Upper lobe of left lung (tissue), 4 donors: Measurements from ENCODE around the gene TARS3.

Source experiments
- CTCF ChIP-seq, 6 experiments: fragments of 450-650 bp in 4 of 6; fragments of 200-600 bp in 2 of 6; sonication (generic) in 2 of 6; IDR thresholded peaks; one replicate each; pipeline ENCODE4 v1.5.1; 2016 to 2019; ENCODE audit warnings: antibody characterized with exemption in 6 of 6
- EP300 ChIP-seq, 4 donors: sonication (generic); formaldehyde crosslinking; IDR thresholded peaks; one replicate each; pipeline ENCODE4 v1.5.1; 2017; ENCODE audit warnings: antibody characterized with exemption in 4 of 4, control low read depth in 2 of 4
- POLR2A ChIP-seq, 4 donors: fragments of 450-650 bp; IDR thresholded peaks; one replicate each; pipeline ENCODE4 v1.5.1; 2016 to 2017; ENCODE audit warnings: antibody characterized with exemption in 4 of 4, mild to moderate bottlenecking in 2 of 4
- POLR2AphosphoS5 ChIP-seq, 2 donors: sonication (generic); formaldehyde crosslinking; IDR thresholded peaks; one replicate each; pipeline ENCODE4 v1.5.1; 2017; ENCODE audit warnings: antibody characterized with exemption in 2 of 2

DNA sequence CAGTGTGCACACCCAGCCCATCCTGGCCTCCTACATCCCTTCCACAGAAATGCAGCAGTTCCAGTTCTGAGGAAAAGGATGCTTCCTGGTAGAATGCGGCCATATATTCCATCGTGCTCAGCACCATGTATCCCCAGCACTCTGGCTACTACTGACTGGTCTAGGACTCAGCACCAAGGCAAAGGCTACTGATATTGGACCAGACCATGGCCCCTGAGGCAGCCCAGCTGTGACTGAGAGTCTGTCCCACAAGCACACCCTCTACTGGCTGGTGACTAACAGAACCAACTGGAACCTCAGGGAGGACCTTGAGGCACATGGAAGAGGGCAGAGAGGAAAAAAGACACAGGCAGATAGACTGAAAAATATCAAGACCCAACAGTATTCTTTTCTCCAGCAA lies 30.0 kb downstream of the TARS3 start:
- TF ChIP-seq POLR2A (IDR thresholded peaks at IDR 0.05) (no peak), CTCF (IDR thresholded peaks at IDR 0.05) (no peak), POLR2AphosphoS5 (IDR thresholded peaks at IDR 0.05) (no peak), EP300 (IDR thresholded peaks at IDR 0.05) (no peak)
